Islet of Langerhans (tissue), 1 donor: ENCODE results near the gene PRKAG1.

Source experiments
- FAIRE-seq: peaks from one replicate; lab custom pipeline; 2011; peaks lifted over from hg19 to GRCh38; lab: Jason Lieb, UNC

Gene PRKAG1

GRCh38 chr12:48981757-48982157 lies 36.8 kb downstream of the PRKAG1 start:
- no peak for FAIRE-seq

- FAIRE-seq, result no peak
Measured at GRCh38 chr12:48980953-48981756, 37.4 kb downstream of the PRKAG1 start.

GRCh38 chr12:48980389-48980952 lies 38.1 kb downstream of the PRKAG1 start:
- no peak for FAIRE-seq

GRCh38 chr12:48979602-48980388 lies 38.8 kb downstream of the PRKAG1 start:
- no peak for FAIRE-seq

- no peak for FAIRE-seq
Measured at GRCh38 chr12:48978741-48979601, 39.6 kb downstream of the PRKAG1 start.

- no peak for FAIRE-seq
Measured at GRCh38 chr12:48978291-48978740, 40.3 kb downstream of the PRKAG1 start, which contains the start of gene WNT1. TSS of gene WNT1 (plus strand) at chr12:48978322. CDS start at chr12:48978651, 329 bp downstream.

- no peak for FAIRE-seq
Measured at GRCh38 chr12:48977290-48978281, 41.0 kb downstream of the PRKAG1 start.

- FAIRE-seq, result no peak
Measured at GRCh38 chr12:48973941-48974673, 44.5 kb downstream of the PRKAG1 start.

- FAIRE-seq, result no peak
Measured at GRCh38 chr12:48973531-48973930, 45.0 kb downstream of the PRKAG1 start.

- no peak for FAIRE-seq
Measured at GRCh38 chr12:48972952-48973483, 45.6 kb downstream of the PRKAG1 start.

GRCh38 chr12:48972213-48972951 lies 46.2 kb downstream of the PRKAG1 start:
- no peak for FAIRE-seq

GRCh38 chr12:48970702-48971334 lies 47.8 kb downstream of the PRKAG1 start:
- no peak for FAIRE-seq

- no peak for FAIRE-seq
Measured at GRCh38 chr12:48969833-48970701, 48.5 kb downstream of the PRKAG1 start.

- no peak for FAIRE-seq
Measured at GRCh38 chr12:48969160-48969771, 49.3 kb downstream of the PRKAG1 start.

GRCh38 chr12:48968467-48968866 lies 50.1 kb downstream of the PRKAG1 start:
- no peak for FAIRE-seq

- FAIRE-seq, result no peak
Measured at GRCh38 chr12:48967991-48968390, 50.6 kb downstream of the PRKAG1 start.
